Astrocyte (in vitro differentiated cells and primary cell): ENCODE results near the gene SUPV3L1. TPM values are rescaled to one million over a fixed set of nuclear protein-coding genes. Genes with fewer than 3 reads are reported as not detected.

Experiments used
- DNase-seq: peaks from one replicate; pipeline ENCODE4 v3.0.0-alpha.2; 2010; ENCODE audit warnings: low read depth
- FAIRE-seq: peaks from 2 replicates; lab custom pipeline; 2011; peaks lifted over from hg19 to GRCh38; lab: Jason Lieb, UNC
- H2AFZ ChIP-seq: 2 replicates; pipeline ENCODE4 v1.6.0; 2012; ENCODE audit warnings: low read depth, low read length, inconsistent platforms
- H3K27ac ChIP-seq: 2 replicates; pipeline ENCODE4 v1.5.1; 2011; ENCODE audit warnings: low read depth, low read length, inconsistent platforms
- H3K27me3 ChIP-seq: 2 replicates; pipeline ENCODE4 v1.6.0; 2011; ENCODE audit warnings: low read length, inconsistent platforms; ENCODE audit not compliant: insufficient read depth
- H3K36me3 ChIP-seq: 2 replicates; pipeline ENCODE4 v1.5.1; 2011; ENCODE audit warnings: low read length, inconsistent platforms; ENCODE audit not compliant: insufficient read depth
- H3K4me1 ChIP-seq: 2 replicates; pipeline ENCODE4 v1.5.1; 2011; ENCODE audit warnings: low read length, inconsistent platforms; ENCODE audit not compliant: insufficient read depth
- H3K4me2 ChIP-seq: 2 replicates; pipeline ENCODE4 v1.6.0; 2012; ENCODE audit warnings: low read length, inconsistent platforms
- H3K4me3 ChIP-seq: 2 replicates; pipeline ENCODE4 v1.5.1; 2011; ENCODE audit warnings: low read depth, mild to moderate bottlenecking, low read length, inconsistent platforms; ENCODE audit not compliant: insufficient read depth
- H3K79me2 ChIP-seq: 2 replicates; pipeline ENCODE4 v1.6.0; 2012; ENCODE audit warnings: mild to moderate bottlenecking, low read length, inconsistent platforms; ENCODE audit not compliant: insufficient read depth
- H3K9ac ChIP-seq: 2 replicates; pipeline ENCODE4 v1.6.0; 2012; ENCODE audit warnings: mild to moderate bottlenecking, low read length, inconsistent platforms
- H3K9me3 ChIP-seq: 2 replicates; pipeline ENCODE4 v1.5.1; 2012; ENCODE audit warnings: low read depth, mild to moderate bottlenecking, low read length, inconsistent platforms; ENCODE audit not compliant: insufficient read depth
- H4K20me1 ChIP-seq: 2 replicates; pipeline ENCODE4 v1.6.0; 2012; ENCODE audit warnings: low read length, inconsistent platforms; ENCODE audit not compliant: insufficient read depth
- H3K27ac Mint-ChIP-seq: one replicate; pipeline ENCODE4 v1.8.0; 2021; ENCODE audit warnings: mild to moderate bottlenecking, mixed read lengths; ENCODE audit not compliant: unreplicated experiment
- H3K27me3 Mint-ChIP-seq: one replicate; pipeline ENCODE4 v1.8.0; 2021; ENCODE audit warnings: low read depth, mixed read lengths; ENCODE audit not compliant: unreplicated experiment
- H3K36me3 Mint-ChIP-seq: one replicate; pipeline ENCODE4 v1.8.0; 2021; ENCODE audit warnings: low read depth, mixed read lengths; ENCODE audit not compliant: unreplicated experiment
- H3K4me1 Mint-ChIP-seq: one replicate; pipeline ENCODE4 v1.8.0; 2021; ENCODE audit warnings: low read depth, mixed read lengths; ENCODE audit not compliant: unreplicated experiment
- H3K4me3 Mint-ChIP-seq: one replicate; pipeline ENCODE4 v1.8.0; 2021; ENCODE audit warnings: mild to moderate bottlenecking, moderate library complexity, mixed read lengths; ENCODE audit not compliant: unreplicated experiment
- H3K9me3 Mint-ChIP-seq: one replicate; pipeline ENCODE4 v1.8.0; 2021; ENCODE audit warnings: mild to moderate bottlenecking, mixed read lengths; ENCODE audit not compliant: unreplicated experiment
- CTCF ChIP-seq: IDR thresholded peaks from 2 replicates; pipeline ENCODE4 v1.5.1; 2011; ENCODE audit warnings: low read depth, mild to moderate bottlenecking, inconsistent platforms, low read length, moderate library complexity; ENCODE audit not compliant: insufficient read depth
- EZH2 ChIP-seq: IDR thresholded peaks from 2 replicates; pipeline ENCODE4 v1.6.1; 2012; ENCODE audit warnings: mild to moderate bottlenecking, low read length, inconsistent platforms; ENCODE audit not compliant: insufficient read depth
- total RNA-seq: library from RNA; stranded (reverse); gene quantifications from 2 replicates; pipeline ENCODE4 v1.2.1, GENCODE V29; 2021

Gene SUPV3L1
- total RNA-seq, 1 donor from 2014 or later: 34.4 TPM

DNA sequence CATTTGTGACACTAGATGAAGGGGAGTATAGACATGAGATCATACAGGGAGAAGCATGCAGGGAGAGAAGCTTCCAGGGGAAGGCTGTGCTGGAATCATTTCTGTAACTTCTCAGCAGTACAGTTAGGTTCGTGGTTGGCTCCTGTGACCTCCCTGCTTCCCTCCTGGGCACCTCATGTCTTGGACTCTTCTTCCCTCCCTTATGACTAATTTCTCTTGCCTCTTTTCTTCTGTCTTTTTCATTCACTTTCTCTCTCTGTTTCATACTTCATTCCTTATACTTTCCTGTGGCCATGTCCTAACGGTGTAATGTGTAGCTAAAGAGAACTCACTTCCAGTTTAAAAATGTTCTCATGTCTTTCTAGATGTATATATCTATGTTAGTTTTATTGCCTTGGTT lies 21.0 kb downstream of the SUPV3L1 start:
- H3K79me2 ChIP-seq: no peaks in the 10 kb centered on the region
- Mint-ChIP-seq H3K27ac (peak overlapping the region; percentile 9), H3K27me3 (no peaks in the 10 kb centered on the region), H3K36me3 (peaks cover 13% of the 10 kb centered on the region), H3K9me3 (no peaks in the 10 kb centered on the region), H3K4me1 (peaks cover 19% of the 10 kb centered on the region), H3K4me3 (peak overlapping the region; percentile 15)
- no peaks in the 10 kb centered on the region for H3K4me1 ChIP-seq
- no peak overlapping the region for H2AFZ ChIP-seq
- no peak overlapping the region for H3K27ac ChIP-seq
- no peak for DNase-seq
- TF ChIP-seq CTCF (no peak), EZH2 (no peak)
- H3K9ac ChIP-seq: no peak overlapping the region
- FAIRE-seq: no peak
- H3K36me3 ChIP-seq: peaks cover 32% of the 10 kb centered on the region
- H3K27me3 ChIP-seq: no peaks in the 10 kb centered on the region
- H3K9me3 ChIP-seq: no peaks in the 10 kb centered on the region
- H3K4me3 ChIP-seq: no peak overlapping the region
- no peak overlapping the region for H3K4me2 ChIP-seq
- H4K20me1 ChIP-seq: no peaks in the 10 kb centered on the region

- Histone ChIP-seq H3K27ac (no peak overlapping the region), H4K20me1 (no peaks in the 10 kb centered on the region), H3K9me3 (no peaks in the 10 kb centered on the region), H3K36me3 (peaks cover 25% of the 10 kb centered on the region), H3K79me2 (no peaks in the 10 kb centered on the region), H3K4me2 (no peak overlapping the region), H3K27me3 (no peaks in the 10 kb centered on the region), H3K4me3 (no peak overlapping the region), H2AFZ (no peak overlapping the region), H3K9ac (no peak overlapping the region), H3K4me1 (no peaks in the 10 kb centered on the region)
- TF ChIP-seq EZH2 (no peak), CTCF (no peak)
- H3K36me3 Mint-ChIP-seq: peaks cover 11% of the 10 kb centered on the region
- H3K9me3 Mint-ChIP-seq: no peaks in the 10 kb centered on the region
- peaks cover 19% of the 10 kb centered on the region for H3K4me1 Mint-ChIP-seq
- DNase-seq (no peak), FAIRE-seq (no peak)
- H3K27ac Mint-ChIP-seq: peak overlapping the region; percentile 77
- no peak overlapping the region for H3K4me3 Mint-ChIP-seq
- no peaks in the 10 kb centered on the region for H3K27me3 Mint-ChIP-seq
Measured at GRCh38 chr10:69202332-69202731, 22.3 kb downstream of the SUPV3L1 start.

- Mint-ChIP-seq H3K9me3 (no peaks in the 10 kb centered on the region), H3K4me1 (peaks cover 13% of the 10 kb centered on the region), H3K27me3 (no peaks in the 10 kb centered on the region), H3K4me3 (no peak overlapping the region), H3K36me3 (peaks cover 13% of the 10 kb centered on the region), H3K27ac (no peak overlapping the region)
- Histone ChIP-seq H3K4me3 (no peak overlapping the region), H3K4me2 (no peak overlapping the region), H3K27me3 (no peaks in the 10 kb centered on the region), H3K36me3 (peaks cover 24% of the 10 kb centered on the region), H3K4me1 (no peaks in the 10 kb centered on the region), H4K20me1 (peaks cover 4% of the 10 kb centered on the region), H2AFZ (no peak overlapping the region), H3K79me2 (no peaks in the 10 kb centered on the region), H3K9me3 (no peaks in the 10 kb centered on the region), H3K27ac (no peak overlapping the region), H3K9ac (no peak overlapping the region)
- FAIRE-seq (no peak), DNase-seq (no peak)
- TF ChIP-seq CTCF: no peak
- no peak for TF ChIP-seq EZH2
Measured at GRCh38 chr10:69208761-69209160, 28.7 kb downstream of the SUPV3L1 start.
